Common myeloid progenitor, CD34-positive (primary cell): ENCODE measurements around the gene TEX261.
"Not testable (repeated sequence)": the region's sequence is repeated elsewhere in the genome, so short reads cannot be mapped to it uniquely, and the experiment has no call there.

ENCODE experiments used
- CTCF ChIA-PET: fragments of 350-600 bp; sonication (Branson Sonifier 250); formaldehyde crosslinking; loops from one replicate; lab custom pipeline; 2021; ENCODE audit warnings: antibody characterized with exemption; lab: Charles Lee
- POLR2A ChIA-PET: fragments of 350-600 bp; sonication (Branson Sonifier 250); formaldehyde crosslinking; loops from one replicate; lab custom pipeline; 2021; ENCODE audit warnings: antibody characterized with exemption; lab: Charles Lee
- DNase-seq, 3 donors: peaks; one replicate each; pipeline versions ENCODE4 v3.0.0 to v3.0.0-alpha.2; 2013
- H3K27ac ChIP-seq, 2 experiments: 1 replicate in 1 of 2; 2 replicates in 1 of 2; pipeline ENCODE4 v1.7.0; 2013; ENCODE audit warnings: inconsistent platforms in 2 of 2, low read length in 2 of 2, mild to moderate bottlenecking in 2 of 2, low read depth in 1 of 2, moderate library complexity in 1 of 2; ENCODE audit not compliant: severe bottlenecking in 2 of 2, insufficient read depth in 1 of 2, poor library complexity in 1 of 2
- H3K27me3 ChIP-seq, 5 experiments: replicated peaks in 2 of 5; 1 replicate in 3 of 5; 2 replicates in 2 of 5; pipeline versions ENCODE4 v1.6.1 to v1.7.0; 2013; ENCODE audit warnings: low read length in 4 of 5, mild to moderate bottlenecking in 2 of 5, moderate library complexity in 2 of 5, inconsistent platforms in 1 of 5; ENCODE audit not compliant: insufficient read depth in 5 of 5, control insufficient read depth in 4 of 5
- H3K36me3 ChIP-seq, 4 experiments: 1 replicate in 2 of 4; 2 replicates in 2 of 4; pipeline versions ENCODE4 v1.6.1 to v1.7.0; 2013; ENCODE audit warnings: low read length in 3 of 4, control low read depth in 1 of 4, mild to moderate bottlenecking in 1 of 4; ENCODE audit not compliant: control insufficient read depth in 4 of 4, insufficient read depth in 4 of 4
- H3K4me1 ChIP-seq, 4 experiments: 1 replicate in 3 of 4; 2 replicates in 1 of 4; pipeline versions ENCODE4 v1.6.1 to v1.7.1; 2013; ENCODE audit warnings: low read length in 3 of 4, mild to moderate bottlenecking in 3 of 4, control low read depth in 1 of 4, inconsistent platforms in 1 of 4, moderate library complexity in 1 of 4; ENCODE audit not compliant: control insufficient read depth in 4 of 4, insufficient read depth in 4 of 4; ENCODE audit errors: control extremely low read depth in 1 of 4
- H3K4me3 ChIP-seq, 7 experiments: 1 replicate in 4 of 7; 2 replicates in 3 of 7; pipeline versions ENCODE4 v1.5.1 to v1.7.0; 2013; ENCODE audit warnings: mild to moderate bottlenecking in 7 of 7, low read length in 6 of 7, moderate library complexity in 6 of 7, inconsistent platforms in 2 of 7, low read depth in 2 of 7, control low read depth in 1 of 7; ENCODE audit not compliant: insufficient read depth in 4 of 7, control insufficient read depth in 1 of 7; ENCODE audit errors: extremely low read depth in 1 of 7
- H3K9me3 ChIP-seq, 5 experiments: 1 replicate in 4 of 5; 2 replicates in 1 of 5; pipeline versions ENCODE4 v1.6.1 to v1.7.1; 2013; ENCODE audit warnings: low read length in 4 of 5, mild to moderate bottlenecking in 2 of 5, inconsistent platforms in 1 of 5, low read depth in 1 of 5, moderate library complexity in 1 of 5; ENCODE audit not compliant: control insufficient read depth in 4 of 5, insufficient read depth in 2 of 5; ENCODE audit errors: control extremely low read depth in 1 of 5
- WGBS: methylation state at CpG from one replicate; pipeline ENCODE4 v1.1.5; 2013; ENCODE audit not compliant: insufficient coverage; 5-methylcytosine and 5-hydroxymethylcytosine counted together

The TEX261 gene

DNA sequence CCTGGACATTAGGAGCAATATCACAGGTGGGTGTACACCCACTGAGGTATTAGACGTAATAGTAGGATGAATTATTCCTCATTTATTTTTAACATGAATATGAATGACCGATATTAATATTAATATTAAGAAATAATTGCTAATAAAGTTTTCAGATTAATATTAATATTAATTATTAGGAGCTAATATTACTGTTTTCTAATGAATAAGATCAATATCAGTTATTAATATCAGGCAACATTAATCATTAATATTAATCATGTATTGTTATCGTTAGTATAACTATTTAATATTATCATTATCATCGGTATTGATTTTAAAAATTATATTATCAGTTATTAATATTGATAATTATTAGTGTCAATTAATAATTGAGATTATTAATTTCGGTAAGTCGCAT lies 25.3 kb upstream of the TEX261 start:
- H3K36me3 ChIP-seq, H3K9me3 ChIP-seq, DNase-seq, H3K4me3 ChIP-seq, H3K27ac ChIP-seq, H3K27me3 ChIP-seq, H3K4me1 ChIP-seq, POLR2A ChIA-PET: not testable (repeated sequence)
- CTCF ChIA-PET, result interaction anchor here (1.4 kb wide), 1 partner anchor 50 kb away, joined by 3 read pairs; no protein-coding TSS in a partner anchor
- WGBS, result 94% methylated on average over 2 of the region's 6 CpGs

- DNase-seq, result no peak
- H3K9me3 ChIP-seq, result peaks cover 0 to 9% (median 3%) of the 10 kb centered on the region in 5 experiments
- WGBS, result 100% methylated on average over 5 of the region's 8 CpGs
- no peak overlapping the region for H3K27ac ChIP-seq
- H3K4me3 ChIP-seq, result no peak overlapping the region
- no peaks in the 10 kb centered on the region for H3K27me3 ChIP-seq
- no peaks in the 10 kb centered on the region for H3K4me1 ChIP-seq
- no peaks in the 10 kb centered on the region for H3K36me3 ChIP-seq
- CTCF ChIA-PET, result no interaction called here
- POLR2A ChIA-PET, result no interaction called here
Observed at GRCh38 chr2:71018625-71019024, 24.0 kb upstream of the TEX261 start.

- POLR2A ChIA-PET, CTCF ChIA-PET, H3K9me3 ChIP-seq, H3K27me3 ChIP-seq, H3K27ac ChIP-seq, H3K4me3 ChIP-seq, H3K4me1 ChIP-seq, H3K36me3 ChIP-seq, DNase-seq: not testable (repeated sequence)
- 20% methylated on average over 5 of the region's 6 CpGs for WGBS
Observed at GRCh38 chr2:71011786-71012185, 17.1 kb upstream of the TEX261 start.

DNA sequence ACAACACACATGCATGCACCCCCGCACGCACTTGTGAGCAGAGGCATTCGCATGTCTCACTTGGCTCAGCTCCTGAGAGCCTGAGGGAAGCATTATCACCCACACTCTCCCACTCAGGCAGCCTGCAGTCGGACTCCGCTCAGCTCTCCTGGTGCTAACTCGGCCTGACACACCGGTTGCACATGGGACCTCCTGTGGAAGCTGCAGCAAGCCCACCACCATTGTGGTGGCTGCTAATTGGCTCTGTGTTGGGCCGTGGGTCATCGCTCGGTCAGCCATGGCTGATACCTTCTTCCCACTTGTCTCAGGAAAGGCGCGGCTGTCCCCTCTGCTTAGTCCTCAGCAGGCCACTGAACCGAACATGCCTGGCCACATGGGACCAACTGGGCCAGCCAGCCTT lies 13.7 kb upstream of the TEX261 start:
- Histone ChIP-seq H3K4me1 (no peaks in the 10 kb centered on the region), H3K9me3 (no peaks in the 10 kb centered on the region), H3K27me3 (peaks cover 0 to 5% (median 4%) of the 10 kb centered on the region in 5 experiments), H3K4me3 (no peak overlapping the region), H3K36me3 (no peaks in the 10 kb centered on the region), H3K27ac (no peak overlapping the region)
- DNase-seq, result no peak
- CTCF ChIA-PET, result interaction anchor here (0.9 to 1.0 kb wide), 2 partner anchors 22 to 24 kb away, joined by 3 read pairs; no protein-coding TSS in a partner anchor
- POLR2A ChIA-PET, result no interaction called here
- 97% methylated on average over 12 of the region's 13 CpGs for WGBS

DNA sequence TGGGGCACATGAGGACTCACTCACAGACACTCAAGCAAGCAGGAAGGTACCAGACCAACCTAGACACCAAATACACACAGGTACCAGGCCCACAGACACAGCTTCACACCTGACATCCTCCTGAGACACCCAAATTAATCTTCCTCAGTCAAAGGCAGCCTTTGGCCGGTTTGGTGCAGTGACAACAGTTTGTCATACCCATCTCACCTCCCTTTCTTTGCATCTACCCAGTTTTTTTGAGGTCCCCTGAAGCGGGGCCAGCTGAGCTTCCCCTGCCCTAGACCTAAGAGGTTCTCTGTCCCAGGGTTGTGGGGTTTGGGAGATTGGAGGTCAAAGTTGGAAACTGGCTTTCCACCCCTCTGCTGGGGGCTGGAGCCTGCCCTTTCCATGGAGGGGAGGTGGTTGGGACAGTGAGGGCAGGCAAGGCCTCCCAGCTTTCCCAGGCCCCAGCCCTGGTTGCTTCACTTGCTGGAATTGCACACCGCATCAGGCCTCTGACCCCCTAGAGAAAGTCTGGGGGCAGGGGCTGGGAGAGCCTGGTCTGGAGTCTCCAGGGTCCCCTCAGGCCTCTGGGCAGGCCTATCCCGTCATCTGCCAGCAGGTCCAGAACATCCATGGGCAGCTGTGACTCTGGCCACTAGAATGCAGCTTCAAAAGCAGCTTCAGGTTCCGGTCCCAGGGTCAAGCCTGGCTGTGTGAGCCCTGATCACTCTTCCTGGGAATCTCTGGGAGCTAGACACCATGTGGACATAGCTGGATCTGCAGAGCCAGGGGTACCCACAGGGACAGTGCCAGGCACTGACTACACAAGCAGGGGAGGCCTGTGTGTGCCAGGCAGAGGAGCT lies 12.5 kb upstream of the TEX261 start:
- ChIA-PET POLR2A (no interaction called here), CTCF (no interaction called here)
- Histone ChIP-seq H3K9me3 (no peaks in the 10 kb centered on the region), H3K4me1 (no peaks in the 10 kb centered on the region), H3K36me3 (no peaks in the 10 kb centered on the region), H3K27me3 (peaks cover 0 to 4% (median 3%) of the 10 kb centered on the region in 5 experiments), H3K27ac (no peak overlapping the region), H3K4me3 (no peak overlapping the region)
- DNase-seq, result no peak
- 100% methylated on average over 2 of the region's 5 CpGs for WGBS

- ChIA-PET CTCF (no interaction called here), POLR2A (interaction anchor here (0.5 kb wide), 1 partner anchor 50 kb away, joined by 3 read pairs; no protein-coding TSS in a partner anchor)
- Histone ChIP-seq H3K27me3 (peaks cover 0 to 4% (median 0%) of the 10 kb centered on the region in 5 experiments), H3K9me3 (no peaks in the 10 kb centered on the region), H3K27ac (no peak overlapping the region), H3K4me1 (peaks cover 0 to 1% (median under 1%) of the 10 kb centered on the region in 4 experiments), H3K36me3 (no peaks in the 10 kb centered on the region), H3K4me3 (no peak overlapping the region)
- WGBS, result 88% methylated on average over 1 of the region's 2 CpGs
- DNase-seq, result no peak
Observed at GRCh38 chr2:71006323-71006722, 11.7 kb upstream of the TEX261 start.
